K562 (cell line): ENCODE measurements around the gene ARRDC5. TPM values are rescaled to one million over a fixed set of nuclear protein-coding genes. Genes with fewer than 3 reads are reported as not detected.
A peak's percentile ranks its signal among the peaks of the same experiment; 100 is the strongest.

Experiments used
- FOXK2 ChIP-seq, 2 experiments: fragments of 450-650 bp; IDR thresholded peaks in 1 of 2; conservative IDR thresholded peaks in 1 of 2; 2 replicates each; pipeline ENCODE4 v1.6.1; 2016; ENCODE audit warnings: low read depth in 2 of 2, mild to moderate bottlenecking in 1 of 2
- GTF2A2 ChIP-seq: IDR thresholded peaks from 2 replicates; pipeline ENCODE4 v1.6.1; 2016; ENCODE audit warnings: mild to moderate bottlenecking, missing genetic modification characterization, missing compliant biosample characterization
- HCFC1 ChIP-seq: IDR thresholded peaks from 2 replicates; pipeline ENCODE4 v1.6.1; 2012; ENCODE audit warnings: low read depth, low read length, improper control_type of control experiment
- HMG20A ChIP-seq: fragments of 450-650 bp; formaldehyde crosslinking; conservative IDR thresholded peaks from 2 replicates; pipeline ENCODE4 v1.4.0; 2020; ENCODE audit warnings: mild to moderate bottlenecking, mixed read lengths
- IFI16 ChIP-seq: fragments of 250-450 bp; sonication (Bioruptor Pico); IDR thresholded peaks from 2 replicates; pipeline ENCODE4 v2.1.2; 2022; ENCODE audit warnings: mild to moderate bottlenecking, inconsistent platforms
- JUND ChIP-seq, 2 experiments: IDR thresholded peaks; 2 replicates in 1 of 2; 3 replicates in 1 of 2; pipeline ENCODE4 v1.6.1; 2011; ENCODE audit warnings: borderline replicate concordance in 2 of 2, low read depth in 2 of 2, low read length in 2 of 2, improper control_type of control experiment in 1 of 2, missing biosample characterization in 1 of 2, missing genetic modification characterization in 1 of 2, missing genetic modification reagents in 1 of 2
- KAT8 ChIP-seq: fragments of 450-650 bp; IDR thresholded peaks from 2 replicates; pipeline ENCODE4 v1.6.1; 2016; ENCODE audit warnings: low read depth, mild to moderate bottlenecking
- MAX ChIP-seq: sonication (generic); formaldehyde crosslinking; IDR thresholded peaks from 2 replicates; pipeline ENCODE4 v1.9.0; 2022; ENCODE audit warnings: mild to moderate bottlenecking, missing genetic modification reagents
- NEUROD1 ChIP-seq: fragments of 150-350 bp; IDR thresholded peaks from 2 replicates; pipeline ENCODE4 v1.6.1; 2014; ENCODE audit warnings: borderline replicate concordance, low read length, low read depth; ENCODE audit not compliant: partially characterized antibody
- REST ChIP-seq, 2 experiments: fragments of 450-650 bp; formaldehyde crosslinking in 1 of 2; IDR thresholded peaks; 2 replicates each; pipeline versions ENCODE4 v1.4.0 to v1.6.1; 2014 to 2020; ENCODE audit warnings: mild to moderate bottlenecking in 2 of 2, borderline replicate concordance in 1 of 2, low read depth in 1 of 2
- SP2 ChIP-seq: IDR thresholded peaks from 2 replicates; pipeline ENCODE4 v1.6.1; 2011; ENCODE audit warnings: mild to moderate bottlenecking, low read depth, low read length, moderate library complexity; ENCODE audit not compliant: poor library complexity, severe bottlenecking; ENCODE audit errors: extremely low read depth
- TFAM ChIP-seq: fragments of 250-450 bp; sonication (Bioruptor Pico); conservative IDR thresholded peaks from 2 replicates; pipeline ENCODE4 v1.5.0; 2021; ENCODE audit warnings: mild to moderate bottlenecking, moderate library complexity
- WHSC1 ChIP-seq: IDR thresholded peaks from one replicate; pipeline ENCODE4 v1.6.1; 2012; ENCODE audit warnings: low read length, control low read depth, inconsistent platforms
- ZHX1 ChIP-seq: fragments of 150-350 bp; conservative IDR thresholded peaks from 2 replicates; pipeline ENCODE4 v1.6.1; 2014; ENCODE audit warnings: low read length
- ZNF583 ChIP-seq: fragments of 250-450 bp; sonication (Bioruptor Pico); IDR thresholded peaks from 2 replicates; pipeline ENCODE4 v1.4.0; 2020
- ZNF830 ChIP-seq: fragments of 250-450 bp; sonication (Bioruptor Pico); IDR thresholded peaks from 2 replicates; pipeline ENCODE4 v1.5.0; 2021; ENCODE audit warnings: mild to moderate bottlenecking
- polyA plus RNA-seq, 8 experiments: library from polyadenylated mRNA; depleted of rRNA in 4 of 8; stranded (reverse) in 5 of 8; unstranded in 3 of 8; fragments of >200 nt; fragmentation: Nextera tagmentation in 2 of 8; fragmentation: Illumina TruSeq in 1 of 8; extraction: Ambion mirVana in 2 of 8; extraction: Trizol in 1 of 8; gene quantifications; 2 replicates each; pipeline versions ENCODE4 v1.2.1 to v1.2.3, GENCODE V29; 2011 to 2014; ENCODE audit warnings: inconsistent platforms in 1 of 8, missing spikeins in 1 of 8
- total RNA-seq, 7 experiments: library from RNA; depleted of rRNA in 6 of 7; stranded (reverse); fragments of >200 nt in 6 of 7; fragmentation: Illumina TruSeq in 2 of 7; extraction: Trizol in 2 of 7; gene quantifications; 2 replicates each; pipeline versions ENCODE4 v1.2.1 to v1.2.3, GENCODE V29; 2011 to 2021; ENCODE audit warnings: low replicate concordance in 1 of 7

ARRDC5 gene
- total and polyA plus RNA-seq, 9 of the 15 experiments (the other 6 are each of a cell fraction or from before 2014, with no cell fraction given), result not detected

GRCh38 chr19:4866595-4867424 lies 35.9 kb downstream of the ARRDC5 start (continued):
- TF ChIP-seq NEUROD1, result no peak
- no peak for TF ChIP-seq ZNF830 (CRISPR knock-in tag)
- TF ChIP-seq IFI16 (CRISPR knock-in tag), result no peak
- TF ChIP-seq REST (IDR thresholded peaks at IDR 0.05; ENCODE audit: borderline replicate concordance), result peak; percentile 73
- no peak for TF ChIP-seq REST (CRISPR knock-in tag; IDR thresholded peaks at IDR 0.05; ENCODE audit: low read depth)
- TF ChIP-seq KAT8, result no peak
- no peak for TF ChIP-seq ZNF583
- TF ChIP-seq TFAM, result no peak
- TF ChIP-seq FOXK2 (conservative IDR thresholded peaks at IDR 0.05 in 1 of 2, IDR thresholded peaks at IDR 0.05 in 1 of 2; ENCODE audit: low read depth in 2 of 2), result peak; percentile 64 to 87; a peak in 3 of 4 replicates
- TF ChIP-seq SP2, result no peak
- TF ChIP-seq MAX, result no peak
- TF ChIP-seq HMG20A (CRISPR knock-in tag), result no peak
- no peak for TF ChIP-seq ZHX1
- TF ChIP-seq GTF2A2 (tag), result no peak
- TF ChIP-seq WHSC1, result no peak
- TF ChIP-seq HCFC1, result no peak
- no peak for TF ChIP-seq JUND (IDR thresholded peaks at IDR 0.05; ENCODE audit: borderline replicate concordance, low read depth, low read length)
- no peak for TF ChIP-seq JUND (tag; IDR thresholded peaks at IDR 0.05; ENCODE audit: borderline replicate concordance, low read depth, low read length)
